Stimulated activated CD4-positive, alpha-beta T cell treated with anti-CD3 and anti-CD28 coated beads, Interleukin-4, amount 100 ng/mL, for 4 hours (primary cell): ENCODE measurements around the gene HOXA5.

Source experiments
- DNase-seq, 2 experiments: peaks; one replicate each; pipeline ENCODE4 v3.0.0-alpha.2; 2020

The HOXA5 gene

DNA sequence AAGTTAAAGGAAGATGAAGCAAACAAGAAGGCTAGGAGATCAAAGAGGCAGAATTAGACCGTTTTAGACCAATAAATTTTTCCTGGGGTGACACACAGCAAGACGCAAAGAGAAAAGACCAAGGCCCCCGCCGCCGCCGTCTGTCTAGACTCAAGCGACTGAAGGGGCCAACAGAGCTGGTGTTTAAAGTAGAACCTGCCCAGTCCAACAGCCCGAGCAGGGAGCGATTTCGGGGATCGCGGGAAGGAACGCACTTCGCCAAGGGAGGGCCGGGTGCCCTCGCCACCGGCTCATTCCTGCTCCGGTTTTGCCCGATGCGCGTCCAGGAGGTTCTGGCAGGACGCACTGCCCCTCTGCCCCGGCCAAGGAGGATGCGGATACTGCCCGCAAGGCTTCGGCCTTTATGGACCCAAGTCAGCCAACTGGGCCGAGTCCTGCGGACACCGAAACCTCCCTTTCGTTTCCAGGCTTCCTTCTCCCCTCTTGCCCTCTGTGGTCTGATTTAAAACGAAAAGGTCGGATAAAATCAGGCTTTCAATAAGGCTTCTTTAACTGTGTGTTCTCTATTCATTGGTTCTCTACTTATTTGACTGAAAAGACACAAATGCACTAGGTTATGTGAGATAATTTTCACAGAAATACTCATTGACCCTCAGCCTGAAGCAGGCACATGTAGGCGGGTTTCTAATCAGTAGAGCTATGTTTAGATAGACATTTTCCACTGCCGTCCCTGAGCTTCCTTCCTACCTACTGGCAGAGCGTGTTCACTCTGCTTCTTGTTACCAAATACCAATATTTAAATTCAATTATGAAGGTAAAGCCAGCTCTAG is 15.2 kb upstream of the HOXA5 start:
- DNase-seq = no peak

DNA sequence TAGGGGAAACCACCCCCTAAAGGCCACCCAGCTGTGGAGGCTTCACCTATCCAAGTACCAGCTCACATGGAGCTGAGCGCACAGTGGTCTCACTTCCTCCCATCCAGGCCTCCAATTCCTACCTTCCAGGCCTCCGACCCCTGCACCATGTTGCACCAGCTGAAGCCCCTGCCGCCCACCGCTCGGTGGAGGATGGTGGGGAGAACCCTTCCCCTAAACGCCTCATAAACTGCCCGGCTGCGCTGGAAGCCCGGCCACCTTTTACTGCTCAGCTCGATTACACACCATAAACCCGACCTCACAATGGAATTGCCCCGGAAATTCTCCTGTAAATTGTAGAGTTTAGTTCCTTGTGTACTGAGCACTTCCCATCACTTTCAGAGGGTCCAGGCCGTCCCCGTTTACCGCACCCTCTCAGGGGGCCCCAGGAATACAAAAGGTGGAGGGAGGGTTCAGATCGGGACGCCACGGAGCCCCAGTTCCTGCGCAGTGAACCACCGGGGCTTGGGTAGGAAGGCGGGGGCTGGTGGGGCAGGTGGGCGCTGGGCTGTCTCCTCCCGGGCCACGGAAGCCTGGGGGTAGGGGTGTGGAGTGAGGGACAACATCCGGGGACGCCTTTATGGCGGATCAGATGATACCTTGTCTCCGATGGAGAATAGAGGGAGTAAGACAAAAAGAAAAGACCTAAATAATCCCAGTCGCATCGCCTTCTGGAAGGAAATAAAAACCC is 14.4 kb upstream of the HOXA5 start:
- DNase-seq = no peak

GRCh38 chr7:27156916-27157701 is 13.6 kb upstream of the HOXA5 start:
- DNase-seq = no peak

DNA sequence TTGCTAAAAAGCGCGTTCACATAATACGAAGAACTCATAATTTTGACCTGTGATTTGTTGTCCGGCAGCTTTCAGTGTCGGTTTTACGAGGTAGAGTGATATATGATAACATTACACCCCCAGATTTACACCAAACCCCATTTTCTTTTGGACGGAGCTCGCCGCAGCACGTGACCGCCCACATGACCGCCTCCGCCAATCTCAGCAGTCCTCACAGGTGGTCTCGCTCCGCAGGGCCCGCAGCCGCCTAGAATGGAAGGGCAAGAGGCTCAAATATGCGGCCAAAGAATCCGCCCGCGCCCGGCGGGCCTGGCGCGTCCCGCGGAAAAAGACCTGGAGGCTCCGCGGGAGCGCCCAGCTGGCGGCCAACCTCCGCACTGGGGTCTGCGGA is 13.0 kb upstream of the HOXA5 start, which contains the start of gene HOXA7:
HOXA7 (minus strand) TSS at position 168 of the 391 bp plus-strand sequence; CDS start at position 38, 130 bp downstream.
- peak in 1 of 2 experiments; percentile 1 for DNase-seq

GRCh38 chr7:27155816-27156507 is 12.5 kb upstream of the HOXA5 start:
- no peak for DNase-seq

DNA sequence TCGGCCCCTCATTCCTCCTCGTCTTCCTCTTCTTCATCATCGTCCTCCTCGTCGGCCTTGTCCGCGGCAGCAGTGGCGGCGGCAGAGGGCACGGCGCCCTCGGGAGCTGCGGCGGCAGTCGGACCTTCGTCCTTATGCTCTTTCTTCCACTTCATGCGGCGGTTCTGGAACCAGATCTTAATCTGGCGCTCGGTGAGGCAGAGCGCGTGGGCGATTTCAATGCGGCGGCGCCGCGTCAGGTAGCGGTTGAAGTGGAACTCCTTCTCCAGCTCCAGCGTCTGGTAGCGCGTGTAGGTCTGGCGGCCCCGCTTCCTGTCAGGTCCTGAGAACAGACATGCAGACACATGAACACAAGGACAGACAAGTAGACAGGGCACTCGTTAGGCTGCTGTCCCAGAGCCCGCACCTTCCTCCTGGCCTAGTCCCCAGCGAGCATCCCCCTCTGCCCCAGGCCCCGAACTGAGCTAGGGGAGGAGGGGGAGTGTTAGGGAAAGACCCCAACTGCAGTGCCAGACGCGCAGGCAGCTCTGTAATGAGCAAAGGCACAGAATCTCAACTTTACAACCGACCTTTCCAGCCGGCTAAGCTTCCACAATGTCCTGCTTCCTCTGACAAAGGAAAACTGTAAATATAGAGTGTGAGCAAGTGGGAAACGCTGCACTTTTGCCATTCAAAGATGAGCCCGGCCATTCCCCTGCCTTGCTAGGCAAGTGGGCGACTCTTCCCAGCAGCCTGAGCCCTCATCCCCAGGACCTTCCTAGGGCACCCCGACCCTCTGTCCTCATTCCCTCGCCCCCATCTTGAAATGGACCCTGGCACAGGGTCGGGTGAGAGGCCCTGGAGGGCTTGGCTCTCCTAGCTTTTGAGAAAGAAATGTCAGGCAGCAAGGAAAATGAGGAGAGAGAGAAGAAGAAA is 11.7 kb upstream of the HOXA5 start:
- DNase-seq = peak; percentile 48 to 67

- peak in 1 of 2 experiments; percentile 0 for DNase-seq
Observed at GRCh38 chr7:27154369-27154768, 10.9 kb upstream of the HOXA5 start.

GRCh38 chr7:27153526-27153925 is 10.0 kb upstream of the HOXA5 start:
- no peak for DNase-seq

DNA sequence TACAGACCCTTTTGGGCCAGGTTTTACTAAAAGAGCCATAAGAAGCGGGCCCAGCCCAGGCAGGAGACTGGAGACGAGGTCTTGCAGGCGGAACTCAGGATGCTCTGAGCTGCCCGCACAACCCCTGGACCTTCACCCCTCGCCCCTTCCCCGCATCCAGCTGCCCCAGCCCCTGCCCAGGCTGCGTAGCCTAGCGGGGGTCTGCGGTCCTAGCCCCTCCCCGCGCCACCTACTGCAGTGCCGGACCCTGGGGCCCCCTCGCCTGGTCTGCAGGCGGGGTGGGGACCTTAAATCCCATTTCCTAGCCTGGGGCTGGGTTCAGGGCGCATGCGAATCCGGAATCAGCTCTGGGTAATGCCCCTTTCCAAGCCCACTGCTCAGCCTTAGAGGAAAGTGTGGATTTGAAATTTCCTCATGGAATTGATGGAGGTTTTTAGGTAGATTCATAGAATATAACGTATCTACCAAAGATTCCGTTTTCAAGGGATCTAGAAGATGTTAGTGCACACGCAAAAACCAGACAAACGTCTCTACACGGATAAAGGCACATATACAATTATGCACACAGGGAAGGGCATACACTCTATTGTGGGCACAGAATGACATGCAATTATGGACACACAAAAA is 9.4 kb upstream of the HOXA5 start:
- DNase-seq = peak in 1 of 2 experiments; percentile 0

GRCh38 chr7:27151931-27152815 is 8.7 kb upstream of the HOXA5 start, which contains the start of gene HOXA3:
HOXA3 (minus strand) TSS chr7:27152583; CDS start chr7:27110640, 41,943 bp downstream.
- no peak for DNase-seq

DNA sequence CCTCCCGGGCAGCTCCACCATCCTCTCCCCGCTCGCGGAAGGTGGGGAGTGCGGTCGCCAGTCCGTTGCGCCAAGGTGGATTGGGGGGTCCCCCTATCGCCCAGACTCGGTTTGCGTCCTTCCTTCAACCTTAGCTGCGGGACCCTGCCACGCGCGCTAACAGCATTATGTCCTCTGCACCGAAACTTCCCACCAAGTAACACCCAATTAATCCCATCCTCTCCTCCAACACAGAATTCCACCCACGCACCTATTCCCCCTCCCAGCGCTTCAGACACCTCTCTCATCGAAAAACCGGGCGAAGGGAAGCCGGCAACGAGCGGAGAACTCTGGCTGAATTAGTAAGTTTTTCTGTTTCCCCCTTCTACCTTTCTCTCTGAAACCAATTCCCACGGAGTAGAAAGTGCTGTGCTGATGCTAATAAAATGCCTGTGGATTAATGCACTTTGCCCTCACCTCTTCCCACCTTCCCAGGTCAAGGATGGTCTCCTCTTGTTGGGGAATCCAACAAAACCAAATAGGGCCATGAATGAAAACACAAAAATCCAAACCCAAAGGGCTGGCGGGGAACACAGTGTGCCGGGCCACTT is 8.0 kb upstream of the HOXA5 start:
- DNase-seq = no peak

DNA sequence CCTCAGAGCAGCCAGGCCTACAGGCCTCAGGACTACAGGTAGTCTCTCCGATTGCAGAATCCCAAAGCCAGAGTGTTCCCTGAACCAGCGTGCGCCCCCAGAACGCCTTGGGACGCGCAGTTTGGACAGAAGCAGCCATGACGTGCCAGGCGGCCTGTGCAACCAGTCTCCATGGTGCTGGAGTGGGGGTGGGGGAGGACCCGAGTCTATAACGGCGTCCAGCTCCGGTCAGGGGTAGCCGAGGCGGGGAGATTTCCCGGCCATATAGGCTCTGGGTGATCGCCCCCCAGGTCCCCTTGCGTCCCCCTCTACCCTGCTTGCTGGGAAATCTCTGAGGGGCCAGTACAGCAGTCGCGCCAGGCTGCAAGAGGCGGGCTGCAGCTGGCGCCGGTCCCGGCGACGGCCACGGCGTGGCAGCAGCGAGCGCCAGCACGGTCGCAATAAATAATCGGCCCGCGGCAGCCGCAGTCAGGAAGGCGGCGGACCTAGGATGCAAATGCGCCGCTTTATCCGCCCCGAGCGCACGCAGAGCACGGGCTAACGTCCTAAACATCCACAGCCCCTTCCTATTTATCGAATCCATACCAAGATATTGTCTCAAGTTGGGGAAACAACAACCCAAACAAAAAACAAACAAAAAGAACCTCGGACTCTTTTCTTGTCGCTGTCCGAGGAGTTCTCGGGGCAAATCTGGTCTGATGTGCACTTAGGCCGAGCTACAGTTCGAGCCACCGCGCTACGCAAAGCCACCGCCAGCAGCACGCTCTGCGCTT is 7.3 kb upstream of the HOXA5 start:
- peak; percentile 45 to 70 for DNase-seq

- no peak for DNase-seq
Observed at GRCh38 chr7:27149842-27150567, 6.5 kb upstream of the HOXA5 start.

- no peak for DNase-seq
Observed at GRCh38 chr7:27148756-27149641, 5.5 kb upstream of the HOXA5 start.

DNA sequence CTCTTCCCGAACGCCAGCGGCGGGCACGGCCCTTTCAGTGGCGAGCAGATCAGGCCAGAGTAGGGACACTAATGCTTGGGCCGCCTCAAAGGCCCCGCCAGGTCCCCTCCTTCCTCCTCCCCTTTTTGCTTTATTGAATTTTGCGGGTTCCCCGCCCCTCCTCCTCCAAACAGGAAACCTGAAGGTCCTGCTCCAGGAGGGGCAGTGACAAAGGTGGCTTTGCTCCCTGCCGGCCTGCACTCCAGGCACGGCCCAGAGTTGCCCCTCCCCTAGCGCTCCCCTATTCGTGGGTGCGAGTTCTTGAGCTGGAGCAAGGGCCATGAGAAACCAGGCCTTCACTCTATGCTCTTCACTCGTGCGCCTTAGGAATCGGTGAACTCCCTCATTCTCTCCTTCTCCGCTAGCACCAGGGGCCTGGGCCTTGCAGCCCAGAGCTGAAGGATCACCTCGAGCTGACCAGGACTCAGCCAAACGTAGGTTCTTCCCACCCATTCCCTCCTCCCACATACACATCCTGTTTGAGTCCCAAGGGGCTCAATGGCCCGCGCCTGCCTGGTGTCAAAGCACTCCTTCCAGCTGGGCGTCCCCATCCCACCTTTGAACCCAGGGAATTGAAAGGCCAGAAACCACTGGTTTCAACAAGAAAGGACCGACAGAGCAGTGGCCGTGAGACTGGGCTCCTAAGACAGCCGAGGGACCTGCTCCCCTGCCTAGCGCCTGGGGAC is 4.7 kb upstream of the HOXA5 start:
- DNase-seq = no peak
